ENCODE results near the gene EXOC8. TPM values are rescaled to one million over a fixed set of nuclear protein-coding genes. Genes with fewer than 3 reads are reported as not detected.

Gene EXOC8
- total RNA-seq, 1 donor from 2014 or later: 17.0 TPM

DNA sequence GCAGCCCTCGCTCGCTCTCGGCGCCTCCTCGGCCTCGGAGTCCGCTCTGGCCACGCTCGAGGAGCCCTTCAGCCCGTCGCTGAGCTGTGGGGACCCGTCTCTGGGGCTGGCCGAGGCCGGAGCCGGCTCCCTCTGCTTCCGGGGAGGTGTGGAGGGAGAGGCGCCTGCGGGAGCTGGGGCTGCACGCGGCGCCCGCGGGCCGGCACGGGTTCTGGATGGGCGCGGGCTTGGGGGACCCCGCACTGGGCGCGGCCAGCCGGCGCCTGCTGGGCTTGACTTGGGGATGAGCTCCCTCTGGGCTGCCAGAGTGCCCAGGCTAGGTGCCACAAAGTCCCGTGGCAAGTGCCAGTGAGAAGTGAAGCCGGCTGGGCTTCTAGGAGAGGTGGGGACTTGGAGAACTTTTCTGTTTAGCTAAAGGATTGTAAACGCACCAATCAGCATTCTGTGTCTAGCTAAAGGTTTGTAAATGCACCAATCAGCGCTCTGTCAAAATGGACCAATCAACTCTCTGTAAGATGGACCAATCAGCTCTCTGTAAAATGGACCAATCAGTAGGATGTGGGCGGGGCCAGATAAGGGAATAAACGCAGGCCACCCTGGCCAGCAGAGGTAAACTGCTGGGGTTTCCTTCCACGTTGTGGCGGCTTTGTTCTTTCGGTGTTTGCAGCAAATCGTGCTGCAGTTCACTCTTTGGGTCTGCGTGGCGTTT, 20.2 kb downstream of the EXOC8 start:
- no peak for DNase-seq (ENCODE audit: low read depth)

- peak; percentile 17 for DNase-seq (ENCODE audit: low read depth)
Measured at GRCh38 chr1:231315887-231316286, 21.8 kb downstream of the EXOC8 start.

DNA sequence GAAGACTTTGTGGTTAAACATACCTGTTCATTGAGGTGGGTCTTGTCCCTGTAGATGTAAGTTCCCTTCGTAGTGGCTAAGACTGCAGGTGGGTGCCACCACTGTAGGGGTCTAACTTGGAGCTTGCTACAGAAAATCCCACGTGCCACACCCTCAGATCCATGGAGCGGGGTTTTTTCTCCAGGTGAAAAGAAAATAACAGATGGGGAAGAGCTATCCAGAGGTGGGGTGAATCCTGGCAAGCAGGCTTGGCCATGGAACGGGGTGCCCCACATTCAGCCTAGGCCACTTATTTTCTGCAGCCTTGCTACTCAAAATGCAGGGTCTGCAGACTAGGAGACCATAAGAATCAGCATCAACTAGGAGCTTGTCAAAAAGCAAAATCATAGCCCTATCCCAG, 24.0 kb downstream of the EXOC8 start:
- DNase-seq (ENCODE audit: low read depth): no peak

DNA sequence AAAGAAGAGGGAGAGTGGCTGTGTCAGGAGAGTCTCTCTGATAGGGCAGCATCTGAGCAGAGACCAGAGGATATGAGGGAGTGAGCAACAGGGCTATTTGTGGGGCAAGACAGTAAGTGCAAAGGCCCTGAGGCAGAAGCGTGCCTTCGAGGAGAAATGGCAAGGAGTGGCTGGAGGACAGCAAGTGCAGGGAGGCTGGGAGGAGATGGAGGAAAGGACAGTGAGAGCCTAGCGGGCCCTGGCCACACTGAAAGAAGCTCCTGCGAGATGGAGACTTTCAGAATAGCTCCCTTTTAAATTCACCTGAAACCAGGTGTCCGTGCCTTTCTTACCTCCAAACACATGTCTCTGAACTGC, 25.2 kb downstream of the EXOC8 start:
- no peak for DNase-seq (ENCODE audit: low read depth)

DNA sequence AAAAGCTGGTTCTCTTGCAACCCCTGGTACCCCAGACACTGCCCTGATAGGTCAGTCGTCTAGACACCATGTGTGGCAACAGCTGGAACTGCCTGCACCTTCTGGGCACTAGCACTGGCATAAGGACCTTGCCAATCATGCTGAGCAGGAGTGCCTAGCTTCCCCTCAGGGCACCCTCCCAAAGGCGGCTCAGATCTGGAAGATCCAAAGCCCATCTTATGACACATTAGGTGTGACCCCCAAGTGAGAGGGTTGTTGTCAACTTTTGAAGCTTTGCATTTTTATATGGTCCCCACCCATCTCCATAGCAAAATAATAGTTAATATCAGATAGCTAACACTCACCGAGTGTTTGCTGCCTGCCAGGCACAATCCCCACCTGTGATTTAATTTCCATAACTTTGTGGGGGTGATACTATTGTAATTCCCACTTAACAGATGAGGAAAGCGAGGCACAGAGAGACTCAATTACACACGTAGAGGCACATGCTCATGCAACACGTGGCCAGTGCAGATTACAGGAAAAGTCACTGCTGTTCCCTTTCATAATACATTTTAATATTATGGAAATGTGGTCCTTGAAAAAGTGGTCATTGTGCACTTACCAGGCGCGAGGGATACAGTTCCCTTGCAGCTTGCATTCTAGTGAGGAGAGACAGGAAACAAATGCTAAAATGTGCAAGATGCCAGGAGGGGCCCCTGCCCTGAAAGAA, 25.8 kb downstream of the EXOC8 start:
- no peak for DNase-seq (ENCODE audit: low read depth)

DNA sequence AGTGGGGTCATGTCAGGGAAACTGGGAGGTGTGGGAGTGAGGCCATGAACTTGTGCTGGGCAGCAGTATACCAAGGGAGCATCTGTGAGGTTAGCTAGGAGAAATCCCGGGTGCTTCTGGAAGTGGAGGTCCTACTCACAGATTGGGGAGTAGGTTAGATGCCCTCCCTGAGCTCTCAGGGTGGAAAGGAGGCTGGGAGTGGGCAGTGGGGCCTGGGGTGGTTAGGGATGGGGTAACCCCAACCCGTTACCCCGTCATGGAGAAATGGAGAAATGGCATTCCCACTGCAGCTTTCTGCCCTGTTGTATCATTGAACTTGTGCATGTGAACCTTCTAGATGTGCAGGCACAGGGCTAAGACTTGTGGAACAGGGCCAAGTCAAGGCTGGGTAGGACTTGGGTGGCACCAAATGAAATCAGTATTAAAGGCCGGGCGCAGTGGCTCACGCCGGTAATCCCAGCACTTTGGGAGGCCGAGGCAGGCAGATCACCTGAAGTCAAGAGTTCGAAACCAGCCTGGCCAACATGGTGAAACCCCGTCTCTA, 27.2 kb downstream of the EXOC8 start:
- DNase-seq (ENCODE audit: low read depth): no peak

DNA sequence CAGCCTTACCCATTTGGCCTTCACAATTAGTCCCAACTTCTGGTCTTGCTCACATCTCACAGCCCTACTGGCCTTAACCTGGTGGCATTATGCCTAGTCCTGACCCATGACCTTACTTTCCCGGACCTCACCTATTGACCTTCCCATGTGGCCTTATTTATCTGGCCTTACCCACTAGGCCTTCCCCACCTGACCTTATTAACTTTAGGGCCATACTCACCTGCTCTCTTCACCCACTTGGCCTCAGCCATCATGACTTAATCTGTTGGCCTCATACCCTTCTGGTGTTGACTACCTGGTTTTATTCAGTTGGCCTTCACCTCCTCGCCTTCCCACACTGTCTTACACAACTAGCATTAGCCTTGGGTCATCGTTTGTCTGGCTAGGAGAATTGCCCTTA, 35.7 kb downstream of the EXOC8 start:
- no peak for DNase-seq (ENCODE audit: low read depth)

GRCh38 chr1:231295938-231296337, 41.7 kb downstream of the EXOC8 start:
- no peak for DNase-seq (ENCODE audit: low read depth)

- no peak for DNase-seq (ENCODE audit: low read depth)
Measured at GRCh38 chr1:231286603-231287002, 51.0 kb downstream of the EXOC8 start.

GRCh38 chr1:231284441-231284840, 53.2 kb downstream of the EXOC8 start:
- no peak for DNase-seq (ENCODE audit: low read depth)

Other genes with a start within 250 kb of the EXOC8 start
- gene TRIM67, start 175.8 kb downstream of the EXOC8 start, total RNA-seq: not detected in 2 replicates
- 85.0 and 86.0 TPM in 2 replicates for gene GNPAT, start 96.6 kb downstream of the EXOC8 start, total RNA-seq
- 14.5 and 14.6 TPM in 2 replicates for gene SPRTN, start 441 bp upstream of the EXOC8 start, total RNA-seq
- 23.4 and 27.8 TPM in 2 replicates for gene EGLN1, start 84.4 kb upstream of the EXOC8 start, total RNA-seq
- 37.5 and 41.0 TPM in 2 replicates for gene TSNAX, start 190.8 kb upstream of the EXOC8 start, total RNA-seq